GM23248 (cell line): ENCODE results near the gene ZFP36. TPM values are rescaled to one million over a fixed set of nuclear protein-coding genes. Genes with fewer than 3 reads are reported as not detected.
A peak's percentile ranks its signal among the peaks of the same experiment; 100 is the strongest.

Experiments used
- DNase-seq: peaks from one replicate; pipeline ENCODE4 v3.0.0-alpha.2; 2015
- H2AFZ ChIP-seq: fragments of 200-600 bp; sonication (generic); 2 replicates; pipeline ENCODE4 v1.6.1; 2016; ENCODE audit warnings: antibody characterized with exemption
- H3F3A ChIP-seq: fragments of 200-600 bp; sonication (generic); 2 replicates; pipeline ENCODE4 v1.6.1; 2016; ENCODE audit warnings: mild to moderate bottlenecking, antibody characterized with exemption, mixed run types; ENCODE audit not compliant: insufficient read depth
- H3K27ac ChIP-seq: fragments of 200-600 bp; sonication (generic); 2 replicates; pipeline ENCODE4 v1.5.1; 2016; ENCODE audit warnings: mild to moderate bottlenecking
- H3K27me3 ChIP-seq: fragments of 200-600 bp; sonication (generic); replicated peaks from 2 replicates; pipeline ENCODE4 v1.6.1; 2016; ENCODE audit warnings: mild to moderate bottlenecking; ENCODE audit not compliant: insufficient read depth
- H3K36me3 ChIP-seq: fragments of 200-600 bp; sonication (generic); 2 replicates; pipeline ENCODE4 v1.6.1; 2016; ENCODE audit warnings: low read depth, mild to moderate bottlenecking
- H3K4me1 ChIP-seq: fragments of 200-600 bp; sonication (generic); 2 replicates; pipeline ENCODE4 v1.6.1; 2016; ENCODE audit warnings: mild to moderate bottlenecking; ENCODE audit not compliant: insufficient read depth
- H3K4me2 ChIP-seq: fragments of 200-600 bp; sonication (generic); one replicate; pipeline ENCODE4 v1.6.1; 2016; ENCODE audit warnings: mild to moderate bottlenecking; ENCODE audit not compliant: unreplicated experiment
- H3K4me3 ChIP-seq: fragments of 200-600 bp; sonication (generic); 2 replicates; pipeline ENCODE4 v1.5.1; 2016; ENCODE audit warnings: mild to moderate bottlenecking
- H3K79me2 ChIP-seq: fragments of 200-600 bp; sonication (generic); 2 replicates; pipeline ENCODE4 v1.6.1; 2016; ENCODE audit warnings: mild to moderate bottlenecking; ENCODE audit not compliant: insufficient read depth
- H3K9ac ChIP-seq: fragments of 200-600 bp; sonication (generic); 2 replicates; pipeline ENCODE4 v1.6.1; 2016; ENCODE audit warnings: mild to moderate bottlenecking
- H3K9me2 ChIP-seq: fragments of 200-600 bp; sonication (generic); 2 replicates; pipeline ENCODE4 v1.6.1; 2016; ENCODE audit warnings: mixed run types, mild to moderate bottlenecking, moderate library complexity; ENCODE audit not compliant: insufficient read depth
- H3K9me3 ChIP-seq: fragments of 200-600 bp; sonication (generic); one replicate; pipeline ENCODE4 v1.6.1; 2017; ENCODE audit warnings: low read depth
- H4K20me1 ChIP-seq: fragments of 200-600 bp; sonication (generic); 2 replicates; pipeline ENCODE4 v1.6.0; 2016; ENCODE audit not compliant: insufficient read depth
- EZH2 ChIP-seq: fragments of 200-600 bp; sonication (generic); IDR thresholded peaks from 2 replicates; pipeline ENCODE4 v1.6.1; 2018; ENCODE audit warnings: antibody characterized with exemption, mild to moderate bottlenecking; ENCODE audit not compliant: insufficient read depth, poor library complexity, severe bottlenecking
- EZH2phosphoT487 ChIP-seq: fragments of 200-600 bp; sonication (generic); IDR thresholded peaks from 2 replicates; pipeline ENCODE4 v1.6.1; 2018; ENCODE audit warnings: antibody characterized with exemption, moderate library complexity, mild to moderate bottlenecking, low read depth; ENCODE audit not compliant: insufficient read depth
- WGBS, 2 experiments: methylation state at CpG; one replicate each; pipeline ENCODE4 v1.1.6; 2015 to 2017; ENCODE audit warnings: low lambda C conversion rate in 2 of 2, low coverage in 1 of 2; ENCODE audit errors: missing lambda C conversion rate in 2 of 2; 5-methylcytosine and 5-hydroxymethylcytosine counted together
- in situ Hi-C: fragments of 300-500 bp; cut with MboI; formaldehyde crosslinking; loops from 2 replicates; pipeline ENCODE4 v1.15.0; 2020
- polyA plus RNA-seq: library from polyadenylated mRNA; unstranded; fragments of >200 nt; fragmentation: Nextera tagmentation; extraction: Ambion mirVana; gene quantifications from 2 replicates; pipeline ENCODE4 v1.2.1, GENCODE V29; 2016
- total RNA-seq: library from RNA; depleted of rRNA; stranded (reverse); fragments of >200 nt; shearing (Covaris generic); gene quantifications from 2 replicates; pipeline ENCODE4 v1.2.3, GENCODE V29; 2014

Gene ZFP36
- total and polyA plus RNA-seq, 2 experiments from 2014 or later = 13.9 to 86.2 TPM

- Histone ChIP-seq H3K27ac (peak overlapping the region; percentile 96), H4K20me1 (no peaks in the 10 kb centered on the region), H3K36me3 (peaks cover 11% of the 10 kb centered on the region; the same call in 1 of the 2 replicates), H3K9ac (peak overlapping the region; percentile 97), H3K27me3 (no peaks in the 10 kb centered on the region), H3K4me1 (peaks cover 33% of the 10 kb centered on the region), H3K79me2 (peaks cover 24% of the 10 kb centered on the region), H3K4me3 (peak overlapping the region; percentile 87), H3F3A (peaks cover 34% of the 10 kb centered on the region), H2AFZ (no peak overlapping the region), H3K9me2 (no peaks in the 10 kb centered on the region), H3K9me3 (no peaks in the 10 kb centered on the region), H3K4me2 (peak overlapping the region; percentile 94)
- 0 to 1% methylated on average over 33 to 35 of the region's 40 CpGs for WGBS, 2 experiments
- no peak for TF ChIP-seq EZH2
- in situ Hi-C loops = no loop called here
- DNase-seq = peak; percentile 64
Observed at GRCh38 chr19:39407660-39408391, 1.2 kb downstream of the ZFP36 start.

- H3K9me2 ChIP-seq = no peaks in the 10 kb centered on the region
- H3F3A ChIP-seq = peaks cover 34% of the 10 kb centered on the region
- 1% methylated on average over 13 to 20 of the region's 20 CpGs for WGBS, 2 experiments
- no peak overlapping the region for H2AFZ ChIP-seq
- peaks cover 31% of the 10 kb centered on the region for H3K79me2 ChIP-seq
- in situ Hi-C loops = no loop called here
- TF ChIP-seq EZH2 (no peak), EZH2phosphoT487 (no peak)
- H4K20me1 ChIP-seq = no peaks in the 10 kb centered on the region
- H3K36me3 ChIP-seq = peaks cover 11% of the 10 kb centered on the region; the same call in 1 of the 2 replicates
- peak; percentile 68 for DNase-seq
- peak overlapping the region; percentile 97 for H3K9ac ChIP-seq
- peak overlapping the region; percentile 94 for H3K4me2 ChIP-seq
- H3K4me1 ChIP-seq = peaks cover 28% of the 10 kb centered on the region
- peak overlapping the region; percentile 87 for H3K4me3 ChIP-seq
- H3K9me3 ChIP-seq = no peaks in the 10 kb centered on the region
- H3K27ac ChIP-seq = peak overlapping the region; percentile 96
- no peaks in the 10 kb centered on the region for H3K27me3 ChIP-seq
Observed at GRCh38 chr19:39408392-39409207, 2.0 kb downstream of the ZFP36 start.

GRCh38 chr19:39409208-39410016 is 2.8 kb downstream of the ZFP36 start:
- in situ Hi-C loops = no loop called here
- TF ChIP-seq EZH2phosphoT487 (no peak), EZH2 (no peak)
- H3K79me2 ChIP-seq = peaks cover 39% of the 10 kb centered on the region
- H3K36me3 ChIP-seq = peaks cover 11% of the 10 kb centered on the region; the same call in 1 of the 2 replicates
- H3K27me3 ChIP-seq = no peaks in the 10 kb centered on the region
- H3F3A ChIP-seq = peaks cover 30% of the 10 kb centered on the region
- H3K4me3 ChIP-seq = peak overlapping the region; percentile 87
- peaks cover 23% of the 10 kb centered on the region for H3K4me1 ChIP-seq
- H2AFZ ChIP-seq = no peak overlapping the region
- WGBS, 2 experiments = 2% methylated on average over 38 to 48 of the region's 52 CpGs
- no peaks in the 10 kb centered on the region for H3K9me3 ChIP-seq
- H3K4me2 ChIP-seq = peak overlapping the region; percentile 94
- H3K9ac ChIP-seq = peak overlapping the region; percentile 97
- H4K20me1 ChIP-seq = no peaks in the 10 kb centered on the region
- H3K27ac ChIP-seq = peak overlapping the region; percentile 96
- H3K9me2 ChIP-seq = no peaks in the 10 kb centered on the region
- DNase-seq = peak; percentile 90
